GM19395 (cell line): ENCODE data around the gene KLHDC9.

Experiments used
- ATAC-seq: cut with Tn5 transposase; IDR thresholded peaks from one replicate; pipeline ENCODE4 v1.9.1; 2021; ENCODE audit warnings: mild to moderate bottlenecking, moderate library complexity; ENCODE audit not compliant: unreplicated experiment

Gene KLHDC9

DNA sequence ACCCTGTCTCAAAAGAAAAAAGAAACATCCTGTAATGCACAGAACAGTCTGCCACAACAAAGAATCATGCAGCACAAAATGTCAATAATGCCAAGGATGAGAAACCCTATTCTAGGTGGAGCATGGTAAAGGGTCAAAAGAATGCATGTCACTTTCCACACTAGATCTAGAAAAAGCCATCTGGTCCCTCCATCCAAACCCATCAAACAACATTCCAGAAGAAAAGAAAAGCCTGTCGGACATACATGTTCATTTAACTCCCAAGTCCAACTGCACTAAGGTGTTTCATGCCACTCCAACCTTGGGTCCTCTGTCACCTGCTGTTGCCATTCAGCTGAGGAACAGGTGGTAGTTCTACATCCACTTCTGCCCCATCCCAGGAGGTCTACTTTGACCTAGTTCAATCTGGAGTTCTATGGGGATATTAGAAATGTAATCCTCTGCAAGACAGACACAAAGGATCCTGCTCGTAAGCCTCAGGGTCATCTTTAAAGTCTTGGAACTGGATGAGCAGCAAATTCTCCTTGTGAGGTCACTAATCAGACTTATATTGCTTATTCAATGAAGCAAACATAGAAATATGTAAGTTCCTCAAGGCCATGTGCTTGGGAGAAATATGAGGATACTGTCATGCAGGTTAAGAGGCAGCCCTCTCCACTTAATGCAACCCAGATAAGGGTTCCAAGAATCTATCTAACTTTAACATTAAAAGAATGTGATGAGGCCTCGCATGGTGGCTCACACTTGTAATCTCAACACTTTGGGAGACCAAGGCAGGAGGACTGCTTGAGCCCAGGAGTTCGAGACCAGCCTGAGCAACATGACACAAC is 30.6 kb downstream of the KLHDC9 start:
- ATAC-seq = no peak

DNA sequence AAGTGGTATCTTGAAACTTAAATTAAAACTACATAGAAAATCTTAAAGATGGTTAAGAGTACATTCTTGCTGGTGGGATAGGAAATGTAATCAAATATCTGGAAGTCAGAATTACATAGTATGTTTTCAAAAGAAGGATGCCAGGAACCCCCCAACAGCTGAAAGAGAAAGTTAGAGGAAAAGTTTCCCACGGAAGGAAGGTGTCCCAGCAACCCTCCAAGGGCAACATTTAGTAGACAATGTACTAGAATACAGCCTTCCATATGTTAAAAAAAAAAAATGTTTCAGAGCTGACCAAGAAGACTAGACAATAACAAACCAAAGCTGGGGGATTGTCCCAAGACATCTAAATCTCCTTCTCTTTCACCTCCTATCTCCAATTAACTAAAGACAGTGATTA is 32.1 kb downstream of the KLHDC9 start:
- no peak for ATAC-seq

DNA sequence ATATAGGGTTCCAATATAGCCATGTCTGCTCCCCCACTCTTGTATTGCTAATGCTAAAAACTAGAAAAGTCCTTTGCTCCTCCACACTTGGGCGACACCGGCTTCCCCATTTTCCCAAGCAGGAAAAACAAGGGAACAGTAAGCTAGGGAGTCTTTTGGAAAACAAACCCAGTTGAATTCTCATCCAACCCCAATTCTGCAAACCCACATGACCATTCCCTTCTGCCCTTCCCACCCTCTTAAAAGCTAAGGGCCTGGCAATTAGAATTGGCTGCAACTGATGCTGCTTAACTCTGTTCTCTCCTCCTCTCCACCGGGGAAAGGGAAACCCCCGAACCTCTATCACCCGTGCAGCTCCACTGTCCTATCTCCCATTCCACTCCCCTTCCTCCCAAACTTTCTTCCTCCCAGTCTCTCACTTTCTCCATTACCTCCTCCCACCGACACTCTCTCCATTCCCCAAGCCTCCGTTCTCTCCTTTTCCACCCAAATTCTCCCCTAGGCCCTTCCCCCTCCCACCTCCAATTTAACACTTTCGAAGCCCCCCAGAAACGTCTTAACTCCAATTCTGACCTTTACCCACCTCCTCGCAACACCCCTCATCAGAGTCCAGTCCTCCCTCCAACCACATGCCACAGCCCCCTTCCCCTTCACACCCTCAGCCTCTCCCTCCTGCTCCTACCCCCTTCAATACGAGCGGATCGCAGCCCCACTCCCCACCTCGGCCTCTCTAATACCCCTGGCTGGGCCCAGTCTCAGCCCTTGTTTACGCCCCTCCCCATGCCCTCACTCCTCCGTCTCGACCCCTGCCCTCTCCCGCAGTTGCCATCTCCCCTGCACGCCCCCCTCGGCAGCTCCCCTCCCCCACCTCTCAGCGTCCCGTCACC is 33.6 kb downstream of the KLHDC9 start:
- ATAC-seq = peak; percentile 6

DNA sequence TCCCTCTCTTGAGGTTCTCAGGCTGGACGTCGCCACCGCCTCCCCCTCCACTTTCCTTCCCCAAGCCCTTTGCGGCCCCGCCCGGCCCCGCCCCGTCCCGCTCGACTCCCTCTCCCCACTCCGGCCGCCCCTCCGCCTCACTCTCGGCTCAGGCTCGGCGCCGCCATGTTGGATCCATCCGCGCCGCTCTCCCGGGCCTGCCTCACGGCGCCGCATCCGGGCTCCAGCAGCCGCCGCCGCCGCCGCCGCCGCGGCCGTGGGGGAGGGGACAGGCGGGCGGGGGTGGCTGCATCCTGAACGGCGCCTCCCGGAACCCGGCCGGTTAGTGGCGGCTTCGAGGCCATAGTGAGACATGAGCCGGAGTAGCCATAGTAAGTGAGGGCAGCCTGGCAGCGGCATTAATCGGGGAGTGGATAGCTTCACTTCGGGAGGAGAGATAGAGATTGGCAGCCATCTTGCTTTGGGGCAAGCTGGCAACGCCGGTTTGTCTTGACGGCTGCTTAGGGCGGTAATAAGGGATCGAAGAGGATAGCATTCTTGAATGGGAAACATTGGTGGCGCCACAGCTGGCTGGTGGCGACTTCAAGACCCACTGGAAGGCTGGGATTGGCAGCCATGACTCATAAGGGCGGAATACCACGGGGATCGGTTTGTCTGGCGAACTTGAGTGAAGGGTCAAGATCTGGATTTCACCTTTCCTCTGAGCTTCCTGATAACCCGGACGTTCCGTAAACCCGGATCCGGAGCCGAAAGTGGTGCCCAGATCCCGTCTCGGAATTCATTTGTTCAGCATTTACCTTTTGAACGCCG is 34.5 kb downstream of the KLHDC9 start, which contains the start of gene DEDD:
Gene DEDD, minus strand, starts transcription at position 258 of the 810 bp plus-strand sequence. CDS start 8,205 bp downstream, outside the sequence.
- peak; percentile 97 for ATAC-seq

DNA sequence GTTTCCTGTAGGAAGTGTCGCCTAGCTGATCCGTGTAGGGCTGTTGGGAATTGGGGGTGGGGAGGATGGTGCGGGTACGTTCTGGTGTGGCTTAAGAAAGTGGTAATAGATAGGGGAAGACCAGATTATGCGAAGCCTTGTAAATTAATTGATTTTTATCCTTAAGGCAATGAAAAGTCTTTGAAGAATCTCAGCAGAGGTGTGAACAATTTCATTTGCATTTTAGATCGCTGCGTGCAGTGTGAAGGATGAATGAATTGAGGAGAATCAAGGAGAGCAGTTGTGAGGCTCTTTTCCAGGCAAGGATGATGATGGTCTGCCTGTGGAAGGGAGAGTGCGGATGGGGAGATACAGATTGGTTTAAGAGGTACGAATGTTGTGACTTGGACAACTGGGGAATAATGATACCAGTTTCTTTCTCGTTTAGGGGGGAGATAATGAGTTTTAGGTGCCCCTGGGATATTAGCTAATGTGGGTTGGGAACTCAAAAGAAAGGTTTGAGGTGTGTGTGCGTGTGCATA is 35.1 kb downstream of the KLHDC9 start:
- no peak for ATAC-seq

DNA sequence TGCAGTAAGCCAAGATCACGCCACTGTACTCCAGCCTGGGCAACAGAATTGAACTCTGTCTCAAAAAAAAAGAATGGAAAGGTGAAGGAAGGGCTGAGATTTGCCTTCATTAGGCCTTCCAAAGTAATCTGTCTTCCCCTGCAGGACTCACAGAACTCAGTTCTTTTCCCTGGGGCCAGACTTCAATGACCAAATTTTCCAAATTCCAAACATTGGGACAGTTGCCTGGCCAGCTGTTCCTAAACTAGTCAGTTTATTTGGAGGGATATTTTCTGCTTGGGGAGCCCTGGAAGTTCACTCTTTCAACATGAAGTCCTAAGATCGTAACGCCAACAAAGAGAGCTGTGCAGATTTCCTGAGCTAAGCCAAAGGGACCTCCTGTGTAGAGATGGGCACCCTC is 39.7 kb downstream of the KLHDC9 start:
- no peak for ATAC-seq

DNA sequence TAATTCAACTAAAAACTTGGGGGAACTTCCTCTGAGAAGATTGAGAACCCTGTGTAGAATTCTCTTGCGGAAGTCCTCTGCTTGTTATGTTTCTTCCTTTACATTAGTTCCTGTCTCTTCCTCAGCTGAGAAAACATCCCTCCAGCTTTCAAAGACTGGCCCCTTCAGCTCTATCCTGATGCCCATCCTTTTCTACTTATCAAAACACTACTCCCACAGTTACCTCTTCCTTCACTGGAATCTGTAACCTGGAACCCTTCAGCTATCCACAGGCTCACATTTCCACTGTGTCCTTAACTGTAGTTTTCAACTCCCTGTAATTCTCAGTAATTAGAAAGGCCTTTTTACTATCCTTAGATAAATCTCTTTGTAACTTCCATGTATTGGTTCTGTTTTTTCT is 40.3 kb downstream of the KLHDC9 start:
- ATAC-seq = no peak

DNA sequence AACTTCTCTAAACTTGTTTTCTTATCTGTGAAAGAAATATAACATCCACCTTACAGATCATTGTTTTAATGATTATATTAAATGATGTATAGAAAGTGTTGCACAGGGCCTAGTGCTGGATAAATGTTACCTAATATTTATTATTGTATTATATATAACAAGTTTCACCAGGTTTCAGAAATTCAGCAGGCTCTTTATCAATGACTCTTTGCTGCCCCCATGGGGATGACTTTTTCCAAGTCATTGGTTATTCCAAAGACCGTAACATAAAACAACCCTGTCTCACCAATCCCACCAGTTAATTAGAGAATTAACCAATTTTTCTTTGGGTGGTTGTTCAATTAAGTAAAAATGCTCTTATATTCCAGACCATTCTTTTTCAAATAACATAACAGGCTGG is 41.6 kb downstream of the KLHDC9 start:
- ATAC-seq = no peak

DNA sequence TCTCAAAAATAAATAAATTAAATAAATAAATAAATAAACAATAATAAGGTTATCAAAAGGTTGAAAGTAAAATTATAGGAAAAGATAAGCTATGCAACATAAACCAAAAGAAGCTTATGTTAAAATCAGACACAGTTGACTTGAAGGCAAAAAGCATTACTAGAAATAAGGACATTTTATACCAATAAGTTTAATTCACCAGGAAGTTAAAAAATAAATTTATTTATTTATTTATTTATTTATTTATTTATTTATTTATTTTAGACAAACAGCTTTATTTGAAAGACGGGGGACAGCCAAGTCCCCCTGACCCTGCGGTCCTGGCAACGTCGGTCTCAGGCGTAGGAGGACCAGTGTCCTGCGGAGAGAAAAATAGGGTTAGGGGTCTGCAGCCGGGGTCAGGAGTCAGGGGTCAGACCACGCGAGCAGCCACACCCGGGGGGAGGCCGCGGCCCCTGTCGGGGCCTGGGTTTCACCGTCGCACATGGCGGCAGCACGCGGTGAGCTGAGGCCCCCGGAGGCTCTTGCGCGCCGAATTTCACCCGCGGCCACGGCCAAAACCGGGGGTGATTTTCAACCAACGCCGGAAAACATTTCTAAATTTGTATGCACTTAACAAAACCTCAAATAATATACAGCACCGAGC is 42.7 kb downstream of the KLHDC9 start:
- ATAC-seq = no peak

DNA sequence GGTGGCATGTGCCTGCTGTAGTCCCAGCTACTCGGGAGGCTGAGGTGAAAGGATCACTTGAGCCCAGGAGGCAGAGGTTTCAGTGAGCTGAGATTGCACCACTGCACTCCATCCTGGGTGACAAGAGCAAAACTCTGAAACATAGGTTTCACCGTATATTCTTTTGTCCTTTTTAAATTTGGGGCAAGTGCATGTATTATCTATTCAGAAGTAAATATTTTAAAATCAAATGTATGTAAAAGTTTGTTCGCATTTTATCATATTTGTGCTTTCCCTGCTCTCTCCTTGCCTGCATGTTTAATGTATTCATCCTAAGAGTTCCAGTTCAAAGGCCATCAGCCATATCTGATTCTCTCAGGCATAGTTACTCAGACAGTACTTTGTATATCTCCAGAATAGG is 47.7 kb downstream of the KLHDC9 start:
- no peak for ATAC-seq
